GM12878 (cell line): ENCODE results near the gene CIRBP. TPM values are rescaled to one million over a fixed set of nuclear protein-coding genes. Genes with fewer than 3 reads are reported as not detected.

Experiments used
- BCL11A ChIP-seq: IDR thresholded peaks from 2 replicates; pipeline ENCODE4 v1.6.1; 2011; ENCODE audit warnings: low read depth, low read length
- CEBPB ChIP-seq, 2 experiments: fragments of 150-350 bp in 1 of 2; IDR thresholded peaks; 2 replicates each; pipeline ENCODE4 v1.6.1; 2012 to 2014; ENCODE audit warnings: low read depth in 2 of 2, low read length in 2 of 2, borderline replicate concordance in 1 of 2, inconsistent platforms in 1 of 2
- KLF5 ChIP-seq: fragments of 450-650 bp; IDR thresholded peaks from 2 replicates; pipeline ENCODE4 v1.6.1; 2014; ENCODE audit warnings: mild to moderate bottlenecking; ENCODE audit not compliant: partially characterized antibody
- NFIC ChIP-seq: IDR thresholded peaks from 2 replicates; pipeline ENCODE4 v1.6.1; 2012; ENCODE audit warnings: low read depth, mild to moderate bottlenecking, inconsistent platforms, low read length, moderate library complexity
- POLR2AphosphoS2 ChIP-seq: IDR thresholded peaks from 2 replicates; pipeline ENCODE4 v1.6.1; 2011; ENCODE audit warnings: low read depth, mild to moderate bottlenecking, low read length, improper control_type of control experiment, moderate library complexity
- RELA ChIP-seq: fragments of 450-650 bp; IDR thresholded peaks from 2 replicates; pipeline ENCODE4 v1.8.0; 2014; ENCODE audit warnings: borderline replicate concordance; ENCODE audit not compliant: partially characterized antibody
- SMARCA5 ChIP-seq: fragments of 450-650 bp; IDR thresholded peaks from 2 replicates; pipeline ENCODE4 v1.6.1; 2017; ENCODE audit warnings: mild to moderate bottlenecking
- SMC3 ChIP-seq: IDR thresholded peaks from 2 replicates; pipeline ENCODE4 v1.6.1; 2011; ENCODE audit warnings: low read length, improper control_type of control experiment, borderline replicate concordance
- WRNIP1 ChIP-seq: IDR thresholded peaks from 2 replicates; pipeline ENCODE4 v1.6.1; 2011; ENCODE audit warnings: low read depth, low read length, improper control_type of control experiment, borderline replicate concordance
- ZBTB40 ChIP-seq: fragments of 450-650 bp; IDR thresholded peaks from 2 replicates; pipeline ENCODE4 v1.6.1; 2016; ENCODE audit warnings: mild to moderate bottlenecking, moderate library complexity, borderline replicate concordance
- polyA plus RNA-seq, 11 experiments: library from polyadenylated mRNA; depleted of rRNA in 4 of 11; unstranded in 6 of 11; stranded (reverse) in 5 of 11; fragments of >200 nt; fragmentation: Nextera tagmentation in 4 of 11; fragmentation: Illumina TruSeq in 1 of 11; extraction: Ambion mirVana in 4 of 11; extraction: Trizol in 1 of 11; gene quantifications; 1 replicate in 1 of 11; 2 replicates in 10 of 11; pipeline versions ENCODE4 v1.2.1 to v1.2.3, GENCODE V29; 2011 to 2016; ENCODE audit warnings: inconsistent platforms in 2 of 11, missing spikeins in 2 of 11, low read depth in 1 of 11
- total RNA-seq, 4 experiments: library from RNA; depleted of rRNA in 3 of 4; stranded (reverse); fragments of >200 nt in 3 of 4; fragmentation: Illumina TruSeq in 1 of 4; extraction: Trizol in 1 of 4; gene quantifications; 2 replicates each; pipeline versions ENCODE4 v1.2.1 to v1.2.3, GENCODE V29; 2013 to 2021
- TF ChIP-seq, protein P1 (sequence below): fragments of 450-650 bp; IDR thresholded peaks from 2 replicates; pipeline ENCODE4 v1.6.1; 2014; ENCODE audit warnings: mild to moderate bottlenecking

Gene CIRBP
- total and polyA plus RNA-seq, 10 of the 15 experiments (the other 5 are each of a cell fraction or from before 2014, with no cell fraction given): 27.6 to 335 (median 229) TPM

GRCh38 chr19:1243768-1244692 is 25.1 kb upstream of the CIRBP start (continued):
- TF ChIP-seq CEBPB (IDR thresholded peaks at IDR 0.05; ENCODE audit: borderline replicate concordance in 1 of 2, low read depth in 2 of 2, low read length in 2 of 2) (no peak), POLR2AphosphoS2 (0 out of 2 replicates have a peak, but pooled peaks have one; percentile 28), BCL11A (no peak), SMARCA5 (peak; percentile 86; the same call in 1 of the 2 replicates), SMC3 (peak; percentile 97), WRNIP1 (no peak), NFIC (no peak), KLF5 (peak; percentile 11), RELA (peak; percentile 51), ZBTB40 (no peak)
- TF ChIP-seq, protein P1, sequence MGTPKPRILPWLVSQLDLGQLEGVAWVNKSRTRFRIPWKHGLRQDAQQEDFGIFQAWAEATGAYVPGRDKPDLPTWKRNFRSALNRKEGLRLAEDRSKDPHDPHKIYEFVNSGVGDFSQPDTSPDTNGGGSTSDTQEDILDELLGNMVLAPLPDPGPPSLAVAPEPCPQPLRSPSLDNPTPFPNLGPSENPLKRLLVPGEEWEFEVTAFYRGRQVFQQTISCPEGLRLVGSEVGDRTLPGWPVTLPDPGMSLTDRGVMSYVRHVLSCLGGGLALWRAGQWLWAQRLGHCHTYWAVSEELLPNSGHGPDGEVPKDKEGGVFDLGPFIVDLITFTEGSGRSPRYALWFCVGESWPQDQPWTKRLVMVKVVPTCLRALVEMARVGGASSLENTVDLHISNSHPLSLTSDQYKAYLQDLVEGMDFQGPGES: no peak
